ENCODE measurements around the gene LRRC61. TPM values are rescaled to one million over a fixed set of nuclear protein-coding genes. Genes with fewer than 3 reads are reported as not detected.
A peak's percentile ranks its signal among the peaks of the same experiment; 100 is the strongest.

Gene LRRC61
- total and polyA plus RNA-seq, 2 of the 13 experiments (the other 11 are each of a cell fraction or from before 2014, with no cell fraction given): 33.0 to 34.8 TPM

DNA sequence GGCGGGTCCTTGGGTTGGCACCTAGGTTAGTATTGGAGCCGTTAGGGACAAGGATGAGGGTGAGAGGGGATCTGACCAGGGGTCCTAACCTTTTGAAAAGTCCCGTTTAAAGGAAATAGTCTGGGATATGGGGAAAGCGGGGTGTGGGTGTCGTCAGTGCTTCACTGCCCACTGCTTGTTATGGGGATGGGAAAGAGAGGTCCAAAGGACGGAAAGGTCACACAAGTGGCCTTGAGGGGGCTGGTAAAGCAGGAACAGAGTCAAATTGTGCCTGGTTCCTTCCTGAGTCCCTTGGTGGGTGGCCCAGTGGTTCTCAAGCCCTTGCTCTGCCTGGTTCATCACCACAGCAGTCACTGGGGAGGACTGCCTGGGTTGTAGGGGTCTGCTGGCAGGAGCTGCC, 53.4 kb downstream of the LRRC61 start (continued):
- TF ChIP-seq, protein P1, sequence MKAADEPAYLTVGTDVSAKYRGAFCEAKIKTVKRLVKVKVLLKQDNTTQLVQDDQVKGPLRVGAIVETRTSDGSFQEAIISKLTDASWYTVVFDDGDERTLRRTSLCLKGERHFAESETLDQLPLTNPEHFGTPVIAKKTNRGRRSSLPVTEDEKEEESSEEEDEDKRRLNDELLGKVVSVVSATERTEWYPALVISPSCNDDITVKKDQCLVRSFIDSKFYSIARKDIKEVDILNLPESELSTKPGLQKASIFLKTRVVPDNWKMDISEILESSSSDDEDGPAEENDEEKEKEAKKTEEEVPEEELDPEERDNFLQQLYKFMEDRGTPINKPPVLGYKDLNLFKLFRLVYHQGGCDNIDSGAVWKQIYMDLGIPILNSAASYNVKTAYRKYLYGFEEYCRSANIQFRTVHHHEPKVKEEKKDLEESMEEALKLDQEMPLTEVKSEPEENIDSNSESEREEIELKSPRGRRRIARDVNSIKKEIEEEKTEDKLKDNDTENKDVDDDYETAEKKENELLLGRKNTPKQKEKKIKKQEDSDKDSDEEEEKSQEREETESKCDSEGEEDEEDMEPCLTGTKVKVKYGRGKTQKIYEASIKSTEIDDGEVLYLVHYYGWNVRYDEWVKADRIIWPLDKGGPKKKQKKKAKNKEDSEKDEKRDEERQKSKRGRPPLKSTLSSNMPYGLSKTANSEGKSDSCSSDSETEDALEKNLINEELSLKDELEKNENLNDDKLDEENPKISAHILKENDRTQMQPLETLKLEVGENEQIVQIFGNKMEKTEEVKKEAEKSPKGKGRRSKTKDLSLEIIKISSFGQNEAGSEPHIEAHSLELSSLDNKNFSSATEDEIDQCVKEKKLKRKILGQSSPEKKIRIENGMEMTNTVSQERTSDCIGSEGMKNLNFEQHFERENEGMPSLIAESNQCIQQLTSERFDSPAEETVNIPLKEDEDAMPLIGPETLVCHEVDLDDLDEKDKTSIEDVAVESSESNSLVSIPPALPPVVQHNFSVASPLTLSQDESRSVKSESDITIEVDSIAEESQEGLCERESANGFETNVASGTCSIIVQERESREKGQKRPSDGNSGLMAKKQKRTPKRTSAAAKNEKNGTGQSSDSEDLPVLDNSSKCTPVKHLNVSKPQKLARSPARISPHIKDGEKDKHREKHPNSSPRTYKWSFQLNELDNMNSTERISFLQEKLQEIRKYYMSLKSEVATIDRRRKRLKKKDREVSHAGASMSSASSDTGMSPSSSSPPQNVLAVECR (CRISPR knock-in tag; IDR thresholded peaks at IDR 0.05; ENCODE audit: borderline replicate concordance): 0 out of 2 replicates have a peak, but pooled peaks have one; percentile 1
- TF ChIP-seq NR2F6 (IDR thresholded peaks at IDR 0.05): peak; percentile 61
- peak; percentile 73 for TF ChIP-seq NR2F6 (CRISPR knock-in tag; IDR thresholded peaks at IDR 0.05)
- 0 out of 2 replicates have a peak, but pooled peaks have one; percentile 15 for TF ChIP-seq TBX2 (CRISPR knock-in tag; IDR thresholded peaks at IDR 0.05; ENCODE audit: borderline replicate concordance)
- TF ChIP-seq, protein P2, sequence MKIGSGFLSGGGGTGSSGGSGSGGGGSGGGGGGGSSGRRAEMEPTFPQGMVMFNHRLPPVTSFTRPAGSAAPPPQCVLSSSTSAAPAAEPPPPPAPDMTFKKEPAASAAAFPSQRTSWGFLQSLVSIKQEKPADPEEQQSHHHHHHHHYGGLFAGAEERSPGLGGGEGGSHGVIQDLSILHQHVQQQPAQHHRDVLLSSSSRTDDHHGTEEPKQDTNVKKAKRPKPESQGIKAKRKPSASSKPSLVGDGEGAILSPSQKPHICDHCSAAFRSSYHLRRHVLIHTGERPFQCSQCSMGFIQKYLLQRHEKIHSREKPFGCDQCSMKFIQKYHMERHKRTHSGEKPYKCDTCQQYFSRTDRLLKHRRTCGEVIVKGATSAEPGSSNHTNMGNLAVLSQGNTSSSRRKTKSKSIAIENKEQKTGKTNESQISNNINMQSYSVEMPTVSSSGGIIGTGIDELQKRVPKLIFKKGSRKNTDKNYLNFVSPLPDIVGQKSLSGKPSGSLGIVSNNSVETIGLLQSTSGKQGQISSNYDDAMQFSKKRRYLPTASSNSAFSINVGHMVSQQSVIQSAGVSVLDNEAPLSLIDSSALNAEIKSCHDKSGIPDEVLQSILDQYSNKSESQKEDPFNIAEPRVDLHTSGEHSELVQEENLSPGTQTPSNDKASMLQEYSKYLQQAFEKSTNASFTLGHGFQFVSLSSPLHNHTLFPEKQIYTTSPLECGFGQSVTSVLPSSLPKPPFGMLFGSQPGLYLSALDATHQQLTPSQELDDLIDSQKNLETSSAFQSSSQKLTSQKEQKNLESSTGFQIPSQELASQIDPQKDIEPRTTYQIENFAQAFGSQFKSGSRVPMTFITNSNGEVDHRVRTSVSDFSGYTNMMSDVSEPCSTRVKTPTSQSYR (CRISPR knock-in tag; IDR thresholded peaks at IDR 0.05; ENCODE audit: borderline replicate concordance): peak; percentile 59; the same call in 1 of the 2 replicates
- TF ChIP-seq, protein P3, sequence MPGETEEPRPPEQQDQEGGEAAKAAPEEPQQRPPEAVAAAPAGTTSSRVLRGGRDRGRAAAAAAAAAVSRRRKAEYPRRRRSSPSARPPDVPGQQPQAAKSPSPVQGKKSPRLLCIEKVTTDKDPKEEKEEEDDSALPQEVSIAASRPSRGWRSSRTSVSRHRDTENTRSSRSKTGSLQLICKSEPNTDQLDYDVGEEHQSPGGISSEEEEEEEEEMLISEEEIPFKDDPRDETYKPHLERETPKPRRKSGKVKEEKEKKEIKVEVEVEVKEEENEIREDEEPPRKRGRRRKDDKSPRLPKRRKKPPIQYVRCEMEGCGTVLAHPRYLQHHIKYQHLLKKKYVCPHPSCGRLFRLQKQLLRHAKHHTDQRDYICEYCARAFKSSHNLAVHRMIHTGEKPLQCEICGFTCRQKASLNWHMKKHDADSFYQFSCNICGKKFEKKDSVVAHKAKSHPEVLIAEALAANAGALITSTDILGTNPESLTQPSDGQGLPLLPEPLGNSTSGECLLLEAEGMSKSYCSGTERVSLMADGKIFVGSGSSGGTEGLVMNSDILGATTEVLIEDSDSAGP (CRISPR knock-in tag; IDR thresholded peaks at IDR 0.05; ENCODE audit: borderline replicate concordance): no peak
- no peak for TF ChIP-seq CHCHD3 (CRISPR knock-in tag; IDR thresholded peaks at IDR 0.05)
- TF ChIP-seq LCORL (IDR thresholded peaks at IDR 0.05): no peak
- TF ChIP-seq LCORL (CRISPR knock-in tag; IDR thresholded peaks at IDR 0.05): 0 out of 2 replicates have a peak, but pooled peaks have one; percentile 52
- TF ChIP-seq, protein P4, sequence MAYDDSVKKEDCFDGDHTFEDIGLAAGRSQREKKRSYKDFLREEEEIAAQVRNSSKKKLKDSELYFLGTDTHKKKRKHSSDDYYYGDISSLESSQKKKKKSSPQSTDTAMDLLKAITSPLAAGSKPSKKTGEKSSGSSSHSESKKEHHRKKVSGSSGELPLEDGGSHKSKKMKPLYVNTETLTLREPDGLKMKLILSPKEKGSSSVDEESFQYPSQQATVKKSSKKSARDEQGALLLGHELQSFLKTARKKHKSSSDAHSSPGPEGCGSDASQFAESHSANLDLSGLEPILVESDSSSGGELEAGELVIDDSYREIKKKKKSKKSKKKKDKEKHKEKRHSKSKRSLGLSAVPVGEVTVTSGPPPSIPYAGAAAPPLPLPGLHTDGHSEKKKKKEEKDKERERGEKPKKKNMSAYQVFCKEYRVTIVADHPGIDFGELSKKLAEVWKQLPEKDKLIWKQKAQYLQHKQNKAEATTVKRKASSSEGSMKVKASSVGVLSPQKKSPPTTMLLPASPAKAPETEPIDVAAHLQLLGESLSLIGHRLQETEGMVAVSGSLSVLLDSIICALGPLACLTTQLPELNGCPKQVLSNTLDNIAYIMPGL (CRISPR knock-in tag; IDR thresholded peaks at IDR 0.05; ENCODE audit: borderline replicate concordance in 1 of 2, low read depth in 1 of 2): no peak
- TF ChIP-seq SPEN (CRISPR knock-in tag; IDR thresholded peaks at IDR 0.05; ENCODE audit: low read depth): no peak
- no peak for TF ChIP-seq ZNF773 (CRISPR knock-in tag; IDR thresholded peaks at IDR 0.05; ENCODE audit: borderline replicate concordance)
- peak; percentile 28; the same call in 1 of the 2 replicates for TF ChIP-seq RARA (CRISPR knock-in tag; IDR thresholded peaks at IDR 0.05)
- TF ChIP-seq NFYB (CRISPR knock-in tag; IDR thresholded peaks at IDR 0.05): no peak
- no peak for TF ChIP-seq ZNF746 (CRISPR knock-in tag; IDR thresholded peaks at IDR 0.05)
- TF ChIP-seq ZFP62 (CRISPR knock-in tag; IDR thresholded peaks at IDR 0.05): no peak
- peak; percentile 73 for TF ChIP-seq HNF4A (CRISPR knock-in tag; IDR thresholded peaks at IDR 0.05)
- no peak for TF ChIP-seq ZNF543 (CRISPR knock-in tag; IDR thresholded peaks at IDR 0.05)

All from HepG2 (cell line).